HepG2 (cell line): ENCODE results near the gene ETV6. TPM values are rescaled to one million over a fixed set of nuclear protein-coding genes. Genes with fewer than 3 reads are reported as not detected.

Experiments
- CEBPG ChIP-seq: IDR thresholded peaks from 2 replicates; pipeline ENCODE4 v1.6.1; 2016
- CREM ChIP-seq, 2 experiments: sonication (generic) in 1 of 2; formaldehyde crosslinking in 1 of 2; IDR thresholded peaks; 2 replicates each; pipeline versions ENCODE4 v1.4.0 to v1.6.1; 2016 to 2020; ENCODE audit warnings: antibody characterized with exemption in 1 of 2, mild to moderate bottlenecking in 1 of 2, missing genetic modification reagents in 1 of 2
- EP300 ChIP-seq, 3 experiments: sonication (generic) in 1 of 3; formaldehyde crosslinking in 1 of 3; IDR thresholded peaks; 2 replicates each; pipeline versions ENCODE4 v1.5.1 to v1.6.1; 2011 to 2020; ENCODE audit warnings: low read depth in 2 of 3, low read length in 2 of 3, borderline replicate concordance in 1 of 3, improper control_type of control experiment in 1 of 3, mild to moderate bottlenecking in 1 of 3, missing genetic modification reagents in 1 of 3, moderate library complexity in 1 of 3
- ETV5 ChIP-seq: IDR thresholded peaks from 2 replicates; pipeline ENCODE4 v1.6.1; 2018; ENCODE audit warnings: missing biosample characterization, missing genetic modification reagents, inconsistent platforms, borderline replicate concordance
- FOXA1 ChIP-seq, 2 experiments: fragments of 450-650 bp in 1 of 2; sonication (generic) in 1 of 2; formaldehyde crosslinking in 1 of 2; IDR thresholded peaks; 2 replicates each; pipeline versions ENCODE4 v1.4.0 to v1.6.1; 2016 to 2020; ENCODE audit warnings: missing genetic modification reagents in 1 of 2
- KAT8 ChIP-seq: IDR thresholded peaks from 2 replicates; pipeline ENCODE4 v1.6.1; 2016; ENCODE audit warnings: missing genetic modification reagents, missing compliant biosample characterization
- MAZ ChIP-seq, 2 experiments: sonication (generic) in 1 of 2; formaldehyde crosslinking in 1 of 2; IDR thresholded peaks; 2 replicates each; pipeline versions ENCODE4 v1.5.0 to v1.6.1; 2012 to 2020; ENCODE audit warnings: low read depth in 2 of 2, mild to moderate bottlenecking in 2 of 2, borderline replicate concordance in 1 of 2, improper control_type of control experiment in 1 of 2, low read length in 1 of 2, missing genetic modification reagents in 1 of 2, moderate library complexity in 1 of 2
- MEIS1 ChIP-seq: sonication (generic); formaldehyde crosslinking; IDR thresholded peaks from 2 replicates; pipeline ENCODE4 v1.9.0; 2021; ENCODE audit warnings: mild to moderate bottlenecking, missing genetic modification reagents, moderate library complexity, borderline replicate concordance
- NBN ChIP-seq: fragments of 450-650 bp; conservative IDR thresholded peaks from 2 replicates; pipeline ENCODE4 v1.6.1; 2017
- NFIC ChIP-seq: IDR thresholded peaks from 2 replicates; pipeline ENCODE4 v1.6.1; 2012; ENCODE audit warnings: mild to moderate bottlenecking, low read length, inconsistent platforms
- PPARG ChIP-seq: conservative IDR thresholded peaks from 2 replicates; pipeline ENCODE4 v1.6.1; 2016; ENCODE audit warnings: missing biosample characterization, missing genetic modification reagents
- RFX1 ChIP-seq: fragments of 450-650 bp; IDR thresholded peaks from 2 replicates; pipeline ENCODE4 v1.6.1; 2017
- SIX1 ChIP-seq: sonication (generic); formaldehyde crosslinking; IDR thresholded peaks from 2 replicates; pipeline ENCODE4 v1.4.0; 2020; ENCODE audit warnings: missing genetic modification reagents, borderline replicate concordance
- SKI ChIP-seq: fragments of 450-650 bp; IDR thresholded peaks from one replicate; pipeline ENCODE4 v1.6.1; 2018; ENCODE audit warnings: mild to moderate bottlenecking; ENCODE audit not compliant: partially characterized antibody
- SP2 ChIP-seq: sonication (generic); formaldehyde crosslinking; IDR thresholded peaks from 2 replicates; pipeline ENCODE4 v1.5.1; 2020; ENCODE audit warnings: mild to moderate bottlenecking, missing genetic modification reagents
- SPEN ChIP-seq: sonication (generic); formaldehyde crosslinking; IDR thresholded peaks from 2 replicates; pipeline ENCODE4 v1.5.1; 2020; ENCODE audit warnings: low read depth, mild to moderate bottlenecking, missing genetic modification reagents
- YY1 ChIP-seq: IDR thresholded peaks from 2 replicates; pipeline ENCODE4 v1.6.1; 2011; ENCODE audit warnings: low read length, low read depth, moderate library complexity, mild to moderate bottlenecking; ENCODE audit not compliant: insufficient read depth, insufficient replicate concordance
- ZNF264 ChIP-seq: sonication (generic); formaldehyde crosslinking; IDR thresholded peaks from 2 replicates; pipeline ENCODE4 v1.4.0; 2020; ENCODE audit warnings: missing genetic modification reagents
- ZNF282 ChIP-seq: fragments of 450-650 bp; IDR thresholded peaks from 2 replicates; pipeline ENCODE4 v1.6.1; 2018; ENCODE audit not compliant: partially characterized antibody
- ZNF556 ChIP-seq: sonication (generic); formaldehyde crosslinking; IDR thresholded peaks from 2 replicates; pipeline ENCODE4 v1.4.0; 2020; ENCODE audit warnings: mild to moderate bottlenecking, missing genetic modification reagents, borderline replicate concordance
- ZNF589 ChIP-seq: sonication (generic); formaldehyde crosslinking; conservative IDR thresholded peaks from 2 replicates; pipeline ENCODE4 v1.8.0; 2022; ENCODE audit warnings: mild to moderate bottlenecking, moderate library complexity, missing genetic modification reagents
- ZNF678 ChIP-seq: sonication (generic); formaldehyde crosslinking; IDR thresholded peaks from 2 replicates; pipeline ENCODE4 v1.4.0; 2020; ENCODE audit warnings: mild to moderate bottlenecking, missing genetic modification reagents
- polyA plus RNA-seq, 8 experiments: library from polyadenylated mRNA; depleted of rRNA in 3 of 8; stranded (reverse) in 7 of 8; unstranded in 1 of 8; fragments of >200 nt; fragmentation: Illumina TruSeq in 4 of 8; extraction: Trizol in 4 of 8; gene quantifications; 2 replicates each; pipeline versions ENCODE4 v1.2.1 to v1.2.3, GENCODE V29; 2011 to 2016; ENCODE audit warnings: low read depth in 4 of 8, missing spikeins in 1 of 8, mixed read lengths in 1 of 8; ENCODE audit not compliant: insufficient read depth in 1 of 8
- total RNA-seq, 5 experiments: library from RNA; depleted of rRNA; stranded (reverse); fragments of >200 nt; fragmentation: Illumina TruSeq; extraction: Trizol; gene quantifications; 2 replicates each; pipeline ENCODE4 v1.2.3, GENCODE V29; 2016; ENCODE audit warnings: low read depth in 1 of 5
- TF ChIP-seq, protein P1 (sequence below): sonication (generic); formaldehyde crosslinking; IDR thresholded peaks from 2 replicates; pipeline ENCODE4 v1.5.0; 2020; ENCODE audit warnings: missing genetic modification reagents
- TF ChIP-seq, protein P2 (sequence below): IDR thresholded peaks from 2 replicates; pipeline ENCODE4 v1.6.1; 2016; ENCODE audit warnings: missing genetic modification reagents, missing compliant biosample characterization
- TF ChIP-seq, protein P3 (sequence below): sonication (generic); formaldehyde crosslinking; IDR thresholded peaks from 2 replicates; pipeline ENCODE4 v1.8.1; 2023; ENCODE audit warnings: mild to moderate bottlenecking, moderate library complexity, missing genetic modification reagents

The ETV6 gene
- total and polyA plus RNA-seq, 2 of the 13 experiments (the other 11 are each of a cell fraction or from before 2014, with no cell fraction given): 2.2 to 3.0 TPM

DNA sequence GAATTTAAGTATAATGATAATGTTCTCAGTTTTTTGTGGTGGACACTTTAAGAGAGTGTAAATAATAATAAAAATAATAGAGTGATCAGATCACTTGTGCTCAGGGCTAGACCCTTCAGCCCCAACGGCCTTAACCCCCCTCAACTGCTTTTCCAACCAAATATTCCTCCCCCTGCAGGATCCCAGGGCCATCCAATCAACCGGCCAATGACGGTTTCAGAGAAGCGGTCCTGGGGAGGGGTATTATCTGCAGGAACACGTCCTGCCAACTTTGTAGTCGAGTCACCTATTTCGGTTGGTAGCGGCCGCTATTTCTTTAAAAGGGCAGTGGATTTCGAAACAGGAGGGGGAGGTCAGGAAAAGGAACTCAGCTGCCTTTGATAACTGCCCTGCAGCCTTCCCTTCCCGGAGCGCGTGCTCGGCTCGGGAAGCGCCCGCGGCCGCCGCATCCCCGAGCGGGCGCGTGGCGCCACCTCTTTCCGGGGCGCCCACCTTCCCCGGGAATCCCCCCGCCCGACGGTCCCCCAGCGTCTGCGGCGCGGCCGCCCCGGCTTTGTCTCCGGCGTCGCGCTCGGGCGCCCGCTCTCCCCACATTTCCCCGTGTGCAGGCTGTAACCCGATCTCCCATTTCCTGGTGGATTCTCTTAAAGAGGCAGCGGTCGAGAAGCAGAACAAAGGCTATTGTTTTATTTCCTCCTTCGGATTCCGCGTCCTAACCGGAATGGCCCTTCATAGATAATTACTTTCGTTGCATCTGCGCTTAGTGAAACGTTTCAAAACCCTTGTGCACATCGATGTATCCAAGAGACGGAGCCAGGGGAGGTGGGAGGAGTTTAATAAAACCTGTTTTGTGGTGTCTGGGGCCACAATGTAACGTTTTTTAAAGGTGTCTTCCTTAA, 711 bp upstream of the ETV6 start (continued):
- TF ChIP-seq YY1 (peak; percentile 36), ZNF589 (CRISPR knock-in tag) (0 out of 2 replicates have a peak, but pooled peaks have one; percentile 40), FOXA1 (IDR thresholded peaks at IDR 0.05) (no peak), FOXA1 (CRISPR knock-in tag; IDR thresholded peaks at IDR 0.05) (no peak), MAZ (IDR thresholded peaks at IDR 0.05; ENCODE audit: borderline replicate concordance, low read depth, low read length) (peak; percentile 57; the same call in 1 of the 2 replicates), MAZ (CRISPR knock-in tag; IDR thresholded peaks at IDR 0.05; ENCODE audit: low read depth) (no peak), EP300 (IDR thresholded peaks at IDR 0.05; ENCODE audit: low read depth in 2 of 2, low read length in 2 of 2) (0 out of 4 replicates have a peak, but pooled peaks of 1 of the 2 experiments have one; percentile 13), EP300 (CRISPR knock-in tag; IDR thresholded peaks at IDR 0.05; ENCODE audit: borderline replicate concordance) (no peak), SPEN (CRISPR knock-in tag) (0 out of 2 replicates have a peak, but pooled peaks have one; percentile 24), MEIS1 (CRISPR knock-in tag) (no peak; the same call in 1 of the 2 replicates), NFIC (0 out of 2 replicates have a peak, but pooled peaks have one; percentile 15), ZNF556 (CRISPR knock-in tag) (0 out of 2 replicates have a peak, but pooled peaks have one; percentile 53), ZNF678 (CRISPR knock-in tag) (0 out of 2 replicates have a peak, but pooled peaks have one; percentile 52), RFX1 (no peak), SKI (peak; percentile 44), CREM (IDR thresholded peaks at IDR 0.05) (0 out of 2 replicates have a peak, but pooled peaks have one; percentile 28), CREM (CRISPR knock-in tag; IDR thresholded peaks at IDR 0.05) (no peak), ETV5 (peak; percentile 36; the same call in 1 of the 2 replicates), PPARG (no peak), ZNF282 (no peak), CEBPG (CRISPR knock-in tag) (peak; percentile 81), SIX1 (CRISPR knock-in tag) (peak; percentile 97), KAT8 (CRISPR knock-in tag) (peak; percentile 57; the same call in 1 of the 2 replicates), SP2 (CRISPR knock-in tag) (no peak), NBN (no peak), ZNF264 (no peak)
- TF ChIP-seq, protein P1, sequence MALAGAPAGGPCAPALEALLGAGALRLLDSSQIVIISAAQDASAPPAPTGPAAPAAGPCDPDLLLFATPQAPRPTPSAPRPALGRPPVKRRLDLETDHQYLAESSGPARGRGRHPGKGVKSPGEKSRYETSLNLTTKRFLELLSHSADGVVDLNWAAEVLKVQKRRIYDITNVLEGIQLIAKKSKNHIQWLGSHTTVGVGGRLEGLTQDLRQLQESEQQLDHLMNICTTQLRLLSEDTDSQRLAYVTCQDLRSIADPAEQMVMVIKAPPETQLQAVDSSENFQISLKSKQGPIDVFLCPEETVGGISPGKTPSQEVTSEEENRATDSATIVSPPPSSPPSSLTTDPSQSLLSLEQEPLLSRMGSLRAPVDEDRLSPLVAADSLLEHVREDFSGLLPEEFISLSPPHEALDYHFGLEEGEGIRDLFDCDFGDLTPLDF (CRISPR knock-in tag): no peak
- TF ChIP-seq, protein P2, sequence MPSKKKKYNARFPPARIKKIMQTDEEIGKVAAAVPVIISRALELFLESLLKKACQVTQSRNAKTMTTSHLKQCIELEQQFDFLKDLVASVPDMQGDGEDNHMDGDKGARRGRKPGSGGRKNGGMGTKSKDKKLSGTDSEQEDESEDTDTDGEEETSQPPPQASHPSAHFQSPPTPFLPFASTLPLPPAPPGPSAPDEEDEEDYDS (CRISPR knock-in tag): no peak; the same call in 1 of the 2 replicates
- TF ChIP-seq, protein P3, sequence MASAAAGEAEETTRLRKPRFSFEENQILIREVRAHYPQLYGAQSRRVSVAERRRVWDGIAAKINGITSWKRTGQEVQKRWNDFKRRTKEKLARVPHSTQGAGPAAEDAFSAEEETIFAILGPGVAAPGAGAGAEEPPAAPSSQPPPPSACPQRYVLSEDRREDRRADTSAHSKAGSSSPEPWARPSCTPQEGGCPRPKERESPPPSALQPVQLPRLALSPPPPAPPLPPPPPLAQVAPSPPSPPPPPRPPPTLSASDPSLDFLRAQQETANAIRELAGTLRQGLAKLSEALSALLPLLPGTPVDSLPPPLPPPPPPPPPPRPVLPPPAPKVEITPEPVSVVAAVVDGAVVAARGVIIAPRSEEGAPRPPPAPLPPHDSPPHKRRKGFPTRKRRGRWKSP (CRISPR knock-in tag): peak; percentile 57; the same call in 1 of the 2 replicates
